Measurements from ENCODE around the gene HOXA5.
A peak's percentile ranks its signal among the peaks of the same experiment; 100 is the strongest.

The HOXA5 gene

DNA sequence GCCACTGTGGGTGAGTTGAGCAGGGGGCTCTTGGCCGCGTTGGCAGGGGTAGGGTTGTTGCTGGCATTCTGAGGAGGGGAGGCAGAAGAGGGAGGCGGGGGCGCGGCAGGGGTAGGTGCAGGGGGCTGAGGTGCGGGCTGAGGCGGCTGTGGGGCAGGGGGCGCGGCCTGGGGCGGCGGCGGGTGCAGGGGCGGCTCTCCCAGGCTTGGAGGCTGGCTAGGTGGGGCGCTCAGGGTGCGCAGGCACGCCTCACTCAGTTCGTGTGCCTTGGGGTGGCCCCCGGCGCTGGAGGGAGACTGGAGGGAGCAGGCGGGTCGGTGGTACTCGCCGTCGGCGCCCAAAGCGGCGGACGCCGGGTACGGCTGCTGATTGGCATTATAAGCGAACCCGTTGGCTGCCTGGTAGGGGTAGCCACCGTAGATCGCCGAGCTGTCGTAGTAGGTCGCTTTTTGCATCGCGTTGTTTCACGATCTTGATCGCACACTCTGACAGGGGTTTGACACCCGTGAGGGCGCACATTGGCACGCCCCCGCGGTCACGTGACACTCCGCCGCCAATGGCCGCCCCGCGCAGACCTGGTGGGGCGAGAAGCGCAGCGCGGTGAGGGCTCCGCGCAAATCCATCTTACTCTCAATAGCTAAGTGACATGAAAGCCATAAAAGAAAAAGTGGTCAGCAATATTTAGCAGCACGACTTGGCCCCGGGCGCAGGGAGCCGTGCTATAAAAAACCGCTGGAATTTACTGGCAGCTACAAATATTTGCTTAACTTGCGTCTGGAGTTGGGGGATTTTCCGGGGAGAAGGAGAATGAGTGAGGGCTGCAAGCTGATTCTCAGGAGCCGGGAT is 33.1 kb downstream of the HOXA5 start:
- no peaks in the 10 kb centered on the region for H3K27me3 ChIP-seq (ENCODE audit: low read depth)
- H3K4me3 ChIP-seq, result no peak overlapping the region
- peaks cover 21% of the 10 kb centered on the region for H3K4me1 ChIP-seq
- H3K36me3 ChIP-seq (replicated peaks), result no peaks in the 10 kb centered on the region
- in situ Hi-C loops (cut with MboI; ENCODE audit: low sequenced_read_pairs), result no loop called here
- DNase-seq (ENCODE audit: low spot score in 2 of 2), result no peak
- H3K9me3 ChIP-seq, result no peaks in the 10 kb centered on the region

DNA sequence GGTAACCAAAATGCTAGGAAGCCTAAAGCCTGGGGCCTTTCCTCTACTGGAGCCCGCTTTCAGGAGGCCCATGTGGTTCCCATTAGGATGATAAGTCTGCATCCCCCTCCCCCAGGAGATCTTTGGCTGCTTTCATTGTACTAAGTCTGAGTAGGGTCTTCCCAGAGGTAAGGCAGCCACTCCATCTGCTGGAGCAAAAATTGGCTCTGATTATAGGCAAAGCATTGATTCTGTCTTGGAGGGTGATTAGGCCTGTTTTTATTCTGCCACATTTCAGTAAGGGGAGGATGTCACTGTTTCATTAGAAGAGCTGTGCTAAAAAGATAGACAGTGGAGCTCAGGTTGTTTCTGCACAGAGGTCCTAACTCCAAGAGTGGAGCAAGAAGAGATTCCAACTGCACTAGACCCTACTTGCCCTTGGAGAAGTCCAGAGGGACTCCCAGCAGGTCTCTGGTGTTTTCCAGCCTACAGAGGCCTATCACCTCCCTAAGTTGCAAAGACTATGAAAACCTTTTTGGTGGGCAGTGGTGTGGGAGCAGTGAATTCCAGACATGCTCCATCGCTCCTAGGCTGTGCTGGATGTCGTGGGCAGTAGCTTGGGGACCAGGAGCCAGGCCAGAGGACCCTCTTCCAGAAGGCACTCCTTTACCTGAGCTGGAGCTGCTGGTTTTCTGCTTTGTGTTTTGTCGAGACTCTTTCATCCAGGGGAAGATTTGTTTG is 33.9 kb downstream of the HOXA5 start:
- Histone ChIP-seq H3K4me3 (no peak overlapping the region), H3K27me3 (ENCODE audit: low read depth) (no peaks in the 10 kb centered on the region), H3K9me3 (no peaks in the 10 kb centered on the region), H3K36me3 (replicated peaks) (no peaks in the 10 kb centered on the region), H3K4me1 (peaks cover 14% of the 10 kb centered on the region)
- no peak for DNase-seq (ENCODE audit: low spot score in 2 of 2)
- in situ Hi-C loops (cut with MboI; ENCODE audit: low sequenced_read_pairs), result no loop called here

DNA sequence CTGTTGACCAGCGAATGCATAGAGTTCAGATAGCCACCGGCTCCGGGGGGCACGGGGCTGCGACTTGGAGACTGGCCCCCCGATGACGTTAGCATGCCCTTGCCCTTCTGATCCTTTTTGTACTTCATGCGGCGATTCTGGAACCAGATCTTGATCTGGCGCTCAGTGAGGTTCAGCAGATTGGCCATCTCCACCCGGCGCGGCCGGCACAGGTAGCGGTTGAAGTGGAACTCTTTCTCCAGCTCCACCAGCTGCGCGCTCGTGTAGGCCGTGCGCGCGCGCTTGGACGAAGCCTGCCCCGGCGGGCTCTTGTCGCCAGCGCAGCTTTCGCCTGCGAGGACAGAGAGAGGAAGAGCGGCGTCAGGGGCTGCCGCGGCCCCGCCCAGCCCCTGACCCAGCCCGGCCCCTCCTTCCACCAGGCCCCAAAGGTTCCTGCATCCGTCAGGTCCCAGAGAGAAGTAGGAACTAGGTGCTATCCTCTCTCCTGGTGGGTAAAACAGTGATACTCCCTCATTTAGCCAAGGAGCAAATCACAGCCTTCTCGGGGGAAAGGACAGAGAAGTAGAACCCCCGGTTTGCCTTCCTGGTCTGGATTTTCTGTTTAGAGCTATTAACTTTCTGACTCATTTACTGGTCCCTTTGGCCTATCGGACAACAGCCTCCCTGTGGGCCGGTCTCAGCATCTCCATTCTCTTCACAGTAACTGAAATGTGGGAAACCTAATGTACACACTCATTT is 34.9 kb downstream of the HOXA5 start:
- Histone ChIP-seq H3K36me3 (replicated peaks) (no peaks in the 10 kb centered on the region), H3K4me1 (peaks cover 9% of the 10 kb centered on the region), H3K4me3 (no peak overlapping the region), H3K9me3 (no peaks in the 10 kb centered on the region), H3K27me3 (ENCODE audit: low read depth) (no peaks in the 10 kb centered on the region)
- in situ Hi-C loops (cut with MboI; ENCODE audit: low sequenced_read_pairs), result no loop called here
- no peak for DNase-seq (ENCODE audit: low spot score in 2 of 2)

DNA sequence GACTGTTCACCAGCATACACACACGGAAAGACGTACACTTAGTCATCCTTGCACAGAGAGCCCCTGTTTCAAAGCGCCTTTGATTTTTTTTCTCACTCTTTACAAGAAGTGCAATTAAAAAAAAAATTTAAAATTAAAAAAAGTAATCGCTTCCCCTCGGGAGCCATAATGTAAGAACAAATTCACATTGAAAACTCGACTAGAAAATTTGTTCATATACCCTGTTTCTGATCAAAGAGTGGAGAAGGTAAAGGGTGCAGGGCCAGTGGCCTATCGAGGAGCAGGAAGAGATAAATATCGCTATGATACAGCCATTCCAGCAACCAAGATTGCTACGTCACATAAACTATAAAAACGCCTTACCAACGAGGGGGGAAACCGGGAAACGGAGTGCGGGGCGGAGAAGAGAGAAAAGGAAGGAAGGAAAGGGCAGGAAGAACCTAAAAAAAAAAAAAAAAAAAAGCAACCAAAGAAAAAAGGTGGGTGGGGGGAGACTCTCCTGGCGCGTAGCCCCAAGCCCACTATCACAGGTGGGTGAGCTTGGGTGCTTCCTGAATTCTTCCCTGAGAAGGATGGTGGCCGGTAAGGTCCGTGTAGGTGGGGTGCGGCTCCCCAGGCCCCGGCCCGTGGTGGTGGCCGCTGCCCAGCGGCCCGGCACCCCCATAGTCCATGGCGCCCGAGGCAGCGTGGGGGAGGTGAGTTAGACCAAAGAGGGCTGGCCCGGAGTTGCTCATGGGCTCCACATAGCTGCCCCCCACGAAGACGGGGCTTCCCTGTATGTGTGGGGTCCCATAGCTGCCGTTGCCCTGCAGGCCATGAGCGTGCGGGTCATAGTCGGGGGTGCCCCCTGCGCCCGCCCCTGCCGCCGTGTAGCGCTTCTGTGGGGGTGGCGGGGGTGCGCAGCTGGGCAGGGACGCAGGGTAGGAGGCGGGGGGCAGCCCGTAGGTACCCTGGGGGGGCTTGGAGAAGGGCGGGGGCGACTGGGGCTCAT is 35.8 kb downstream of the HOXA5 start:
- Histone ChIP-seq H3K4me1 (peaks cover 7% of the 10 kb centered on the region), H3K4me3 (no peak overlapping the region), H3K9me3 (no peaks in the 10 kb centered on the region)

DNA sequence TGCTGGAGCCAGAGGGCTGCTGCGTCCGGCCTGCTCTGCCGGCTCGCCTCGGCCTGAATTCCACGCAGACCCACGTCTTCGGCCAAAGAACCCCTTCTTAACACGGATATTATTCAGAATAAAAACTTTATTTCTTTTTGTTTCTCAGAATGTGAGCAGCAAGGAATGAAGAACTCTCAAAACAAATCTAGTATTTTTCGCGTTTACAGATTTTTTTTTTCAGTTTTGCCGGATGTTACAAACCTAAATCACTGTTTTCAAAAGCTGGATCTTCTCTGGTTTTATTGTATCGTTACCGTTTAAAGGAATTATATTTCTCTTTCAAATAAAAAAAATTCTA is 36.6 kb downstream of the HOXA5 start:
- in situ Hi-C loops (cut with MboI; ENCODE audit: low sequenced_read_pairs), result no loop called here
- no peaks in the 10 kb centered on the region for H3K36me3 ChIP-seq (replicated peaks)
- no peaks in the 10 kb centered on the region for H3K27me3 ChIP-seq (ENCODE audit: low read depth)
- peaks cover 7% of the 10 kb centered on the region for H3K4me1 ChIP-seq
- DNase-seq (ENCODE audit: low spot score in 2 of 2), result no peak
- H3K4me3 ChIP-seq, result no peak overlapping the region
- no peaks in the 10 kb centered on the region for H3K9me3 ChIP-seq

More for the DNA sequence above, 35.8 kb downstream of the HOXA5 start:
- H3K36me3 ChIP-seq (replicated peaks), result no peaks in the 10 kb centered on the region
- no peak for DNase-seq (ENCODE audit: low spot score in 2 of 2)
- in situ Hi-C loops (cut with MboI; ENCODE audit: low sequenced_read_pairs), result no loop called here
- no peaks in the 10 kb centered on the region for H3K27me3 ChIP-seq (ENCODE audit: low read depth)

DNA sequence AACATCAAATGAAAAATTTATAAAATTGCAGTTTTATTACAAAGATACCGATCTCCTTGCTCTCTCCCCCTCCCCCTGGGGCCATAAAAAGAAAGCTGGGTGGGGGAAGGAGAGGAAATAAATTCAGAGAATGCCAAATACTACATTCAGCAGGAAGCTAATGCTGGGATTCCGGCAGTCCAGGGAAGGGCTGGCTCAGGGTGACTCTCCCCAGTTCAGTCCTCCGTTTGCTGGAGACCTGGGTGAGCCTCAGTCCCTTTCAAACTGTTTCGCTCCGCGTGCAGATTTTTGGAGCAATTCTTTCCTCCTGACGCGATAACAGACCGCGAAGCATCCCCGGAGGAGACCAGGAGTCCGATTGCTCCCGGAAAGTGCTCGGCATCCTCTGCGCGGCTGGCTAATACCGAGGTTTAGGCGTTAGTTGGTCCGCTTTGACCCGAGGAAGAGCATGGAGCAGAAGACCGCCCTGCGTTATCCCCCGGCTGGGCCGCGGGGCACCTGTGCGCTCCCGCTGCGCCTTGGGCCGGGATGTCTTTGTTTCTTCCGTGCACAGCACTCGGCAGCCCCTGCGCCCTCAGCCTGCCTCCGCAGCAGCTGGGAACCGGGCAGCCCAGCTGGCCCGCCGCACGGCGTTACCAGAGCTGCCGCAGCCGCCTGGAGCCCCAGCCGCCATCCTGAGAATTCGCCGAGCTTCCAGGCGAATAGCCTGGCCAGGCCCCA is 37.1 kb downstream of the HOXA5 start:
- Histone ChIP-seq H3K27me3 (ENCODE audit: low read depth) (no peaks in the 10 kb centered on the region), H3K36me3 (replicated peaks) (no peaks in the 10 kb centered on the region), H3K4me3 (no peak overlapping the region), H3K9me3 (no peaks in the 10 kb centered on the region), H3K4me1 (peaks cover 7% of the 10 kb centered on the region)
- no peak for DNase-seq (ENCODE audit: low spot score in 2 of 2)
- in situ Hi-C loops (cut with MboI; ENCODE audit: low sequenced_read_pairs), result no loop called here

DNA sequence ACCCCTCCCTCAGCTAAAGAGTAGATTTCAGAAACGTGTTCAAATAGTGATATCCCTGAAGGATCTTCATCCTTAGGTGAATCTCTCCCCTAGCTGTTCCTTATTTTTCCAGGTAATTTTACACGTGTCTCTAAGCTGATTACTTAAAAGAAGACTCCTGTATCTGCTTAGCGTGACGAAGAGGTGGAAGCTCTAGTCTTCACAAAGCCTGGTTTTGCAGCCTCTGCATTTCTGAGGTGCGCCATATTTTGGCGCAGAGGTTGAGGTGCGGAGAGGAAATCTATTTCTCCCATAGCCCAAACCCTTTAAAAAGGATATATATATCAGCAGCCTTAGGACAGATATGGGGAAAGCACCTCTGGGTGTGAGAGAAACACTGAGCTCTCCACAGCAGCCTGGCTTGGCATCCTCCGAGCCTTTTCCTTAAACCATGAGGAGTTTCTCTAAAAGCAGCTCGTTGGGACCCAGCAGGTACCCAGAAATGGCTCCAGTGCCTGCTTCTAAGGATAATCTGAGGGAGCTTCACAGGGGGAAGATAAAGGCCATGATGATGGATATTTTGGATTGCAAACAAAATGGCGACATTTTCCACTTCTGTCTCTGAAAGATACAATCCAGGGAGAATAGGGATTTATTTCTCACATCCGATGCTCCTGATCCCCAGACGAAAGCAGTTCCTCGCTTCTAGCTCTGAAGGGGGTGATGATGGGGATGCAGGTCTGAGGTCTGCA is 38.0 kb downstream of the HOXA5 start:
- H3K27me3 ChIP-seq (ENCODE audit: low read depth), result no peaks in the 10 kb centered on the region
- in situ Hi-C loops (cut with MboI; ENCODE audit: low sequenced_read_pairs), result no loop called here

DNA sequence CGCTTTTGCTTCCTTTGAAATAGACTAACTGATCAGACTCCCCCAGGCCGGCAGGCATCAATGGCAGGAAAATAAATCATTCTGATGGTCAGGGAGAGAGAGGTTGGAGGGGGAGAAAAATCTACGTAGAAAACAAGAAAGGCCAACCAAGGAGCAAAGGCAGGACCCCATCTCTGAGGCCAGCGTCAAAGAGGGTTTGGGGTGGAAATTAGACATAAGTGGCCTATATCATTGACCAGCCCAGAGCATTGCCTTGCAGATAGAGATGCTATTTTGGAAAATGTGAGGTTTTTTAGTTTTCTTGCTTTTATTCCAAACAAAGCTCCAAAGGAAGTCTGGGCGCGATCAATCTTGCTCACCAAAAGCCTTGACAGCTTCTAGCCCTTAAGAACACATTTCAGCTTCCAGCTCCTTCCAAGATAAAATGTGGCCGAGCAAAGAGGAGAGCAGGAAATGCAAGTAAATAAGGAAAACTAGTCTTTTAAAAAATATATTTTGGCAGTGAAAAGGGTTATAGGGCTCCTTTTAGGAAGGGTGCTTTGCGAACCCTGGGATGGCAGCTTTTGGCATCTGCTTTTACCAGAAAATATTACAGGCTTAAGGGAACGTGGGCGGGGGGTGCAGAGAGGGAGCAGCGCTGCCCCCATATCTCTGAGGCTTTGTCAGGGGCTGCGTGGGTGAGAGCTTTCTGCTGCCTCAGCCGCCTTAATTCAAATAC is 39.0 kb downstream of the HOXA5 start:
- H3K9me3 ChIP-seq, result no peaks in the 10 kb centered on the region
- 0 out of 2 replicates have a peak, but pooled peaks cover 2% of the 10 kb centered on the region for H3K36me3 ChIP-seq (replicated peaks)
- H3K27me3 ChIP-seq (ENCODE audit: low read depth), result no peaks in the 10 kb centered on the region
- in situ Hi-C loops (cut with MboI; ENCODE audit: low sequenced_read_pairs), result no loop called here
- DNase-seq (ENCODE audit: low spot score in 2 of 2), result no peak
- H3K4me1 ChIP-seq, result peaks cover 24% of the 10 kb centered on the region
- no peak overlapping the region for H3K4me3 ChIP-seq

More for the DNA sequence above, 38.0 kb downstream of the HOXA5 start:
- H3K36me3 ChIP-seq (replicated peaks), result no peaks in the 10 kb centered on the region
- peaks cover 14% of the 10 kb centered on the region for H3K4me1 ChIP-seq
- DNase-seq (ENCODE audit: low spot score in 2 of 2), result no peak
- no peak overlapping the region for H3K4me3 ChIP-seq
- no peaks in the 10 kb centered on the region for H3K9me3 ChIP-seq

DNA sequence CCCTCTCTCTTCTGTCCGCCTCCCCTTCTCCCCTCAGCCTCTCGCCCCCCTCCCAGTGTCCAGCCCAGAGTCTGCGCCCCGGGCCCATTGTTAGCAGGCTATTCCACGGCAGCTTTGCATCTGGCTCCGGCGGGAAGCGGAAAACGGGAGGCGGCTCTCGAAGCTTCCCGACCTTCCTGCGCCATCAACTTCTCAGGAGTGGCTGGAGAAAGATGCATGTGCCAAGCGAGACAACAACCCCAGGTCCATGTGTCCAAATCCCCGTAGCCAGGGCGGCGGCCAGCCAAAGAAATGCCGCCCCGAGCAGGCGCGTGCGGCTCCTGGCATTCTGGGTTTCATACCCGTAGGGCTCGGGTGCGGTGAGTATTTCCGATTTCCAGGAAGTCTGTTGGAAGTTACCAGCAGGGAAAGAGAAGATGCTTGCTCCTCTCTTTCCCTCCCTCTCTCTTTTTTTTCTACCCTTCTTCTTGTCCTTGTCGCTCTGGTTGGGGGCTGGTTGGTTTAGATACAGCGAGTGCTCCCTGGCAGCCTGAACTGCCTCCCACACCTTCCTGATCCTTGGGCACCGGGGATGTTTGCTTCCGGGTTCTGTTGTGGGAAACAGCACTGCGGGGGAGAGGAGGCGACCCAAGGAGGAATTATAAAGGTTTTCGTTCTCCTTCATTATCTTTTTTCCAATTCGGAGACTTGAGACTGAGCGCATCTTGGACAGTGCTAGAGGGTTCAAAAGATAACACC is 39.8 kb downstream of the HOXA5 start:
- no peak for DNase-seq (ENCODE audit: low spot score in 2 of 2)
- no peaks in the 10 kb centered on the region for H3K27me3 ChIP-seq (ENCODE audit: low read depth)
- no peak overlapping the region for H3K4me3 ChIP-seq
- H3K4me1 ChIP-seq, result peaks cover 26% of the 10 kb centered on the region
- no peaks in the 10 kb centered on the region for H3K9me3 ChIP-seq
- H3K36me3 ChIP-seq (replicated peaks), result peaks cover 5% of the 10 kb centered on the region; the same call in 1 of the 2 replicates
- in situ Hi-C loops (cut with MboI; ENCODE audit: low sequenced_read_pairs), result no loop called here

DNA sequence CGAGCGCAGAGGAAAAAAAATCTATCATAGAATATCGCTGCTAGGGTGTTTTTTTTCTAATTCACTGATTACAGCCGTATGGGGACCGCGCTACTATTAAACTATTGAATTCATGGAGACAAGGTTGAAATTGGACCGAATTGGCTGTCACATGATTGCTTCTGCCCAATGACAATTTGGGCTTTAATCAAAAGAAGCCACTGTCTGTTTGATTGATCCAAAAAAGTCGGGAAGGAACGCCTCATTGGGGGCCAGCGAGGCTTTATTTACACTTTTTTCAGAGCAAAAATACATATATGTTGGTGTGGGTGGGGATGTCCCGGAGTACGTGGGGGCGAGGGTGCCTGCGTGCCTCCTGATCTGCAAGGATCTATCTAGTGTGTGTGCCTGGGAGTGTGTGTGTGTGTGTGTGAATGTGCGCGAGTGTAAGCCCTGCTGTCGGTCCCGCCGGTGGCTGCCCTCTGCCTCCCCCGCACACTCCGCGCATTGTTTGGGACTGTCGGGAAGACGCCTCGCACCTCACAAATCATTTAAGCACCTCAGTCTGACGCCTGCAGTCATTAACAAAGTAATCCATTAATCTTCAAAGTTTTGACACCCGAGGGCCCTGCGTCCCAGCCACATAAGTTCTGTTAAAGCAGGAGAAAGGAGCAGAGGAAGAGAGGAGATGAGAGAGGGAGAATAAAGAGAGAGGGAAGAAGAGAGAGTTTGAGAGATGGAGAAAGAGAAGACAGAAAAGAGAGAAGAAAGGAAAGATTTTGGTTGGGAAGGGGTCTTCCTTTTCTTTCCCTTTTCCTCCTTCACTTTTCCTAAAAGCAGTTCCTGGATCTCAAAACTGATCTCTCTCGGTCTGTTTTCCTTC is 40.7 kb downstream of the HOXA5 start, which contains the start of gene HOXA2:
HOXA2 (minus strand) TSS at position 103 of the 862 bp plus-strand sequence. CDS start 183 bp downstream, outside the sequence.
- in situ Hi-C loops (cut with MboI; ENCODE audit: low sequenced_read_pairs), result no loop called here
- Histone ChIP-seq H3K27me3 (ENCODE audit: low read depth) (no peaks in the 10 kb centered on the region), H3K9me3 (no peaks in the 10 kb centered on the region), H3K4me1 (peaks cover 26% of the 10 kb centered on the region), H3K4me3 (no peak within 1 kb of the TSS), H3K36me3 (replicated peaks) (peaks cover 5% of the 10 kb centered on the region; the same call in 1 of the 2 replicates)
- peak in 1 of 2 experiments; percentile 58 for DNase-seq (ENCODE audit: low spot score in 2 of 2)

Data from HAP-1 (cell line).